Measurements from ENCODE around the gene NUBPL.

Gene NUBPL

GRCh38 chr14:31712244-31713127 lies 151.3 kb downstream of the NUBPL start:
- H3K4me3 ChIP-seq (ENCODE audit: low read depth, low read length) = no peak overlapping the region
- no peak for TF ChIP-seq CTCF (IDR thresholded peaks at IDR 0.05; ENCODE audit: low read depth, low read length)
- in situ Hi-C loops (cut with HindIII; ENCODE audit: low sequenced_read_pairs) = no loop called here
- DNase-seq (ENCODE audit: low read depth, low spot score) = no peak

DNA sequence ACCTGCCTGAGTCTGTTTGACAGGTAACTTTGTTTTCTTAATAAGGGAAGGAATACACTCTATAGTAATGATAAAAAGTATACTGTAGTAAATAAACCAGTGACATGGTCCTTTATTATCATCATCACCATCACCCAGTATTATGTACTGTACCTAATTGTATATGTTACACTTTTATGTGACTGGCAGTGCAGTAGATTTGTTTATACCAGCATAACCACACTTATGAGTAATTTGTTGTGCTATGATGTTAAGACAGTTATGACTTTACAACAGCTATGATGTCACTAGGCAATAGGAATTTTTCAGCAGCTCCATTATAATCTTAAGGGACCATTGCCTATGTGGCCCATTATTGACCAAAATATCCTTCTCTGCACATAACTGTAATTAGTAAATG lies 155.0 kb downstream of the NUBPL start:
- DNase-seq (ENCODE audit: low read depth, low spot score) = no peak
- no peak for TF ChIP-seq CTCF (IDR thresholded peaks at IDR 0.05; ENCODE audit: low read depth, low read length)
- in situ Hi-C loops (cut with HindIII; ENCODE audit: low sequenced_read_pairs) = no loop called here
- H3K4me3 ChIP-seq (ENCODE audit: low read depth, low read length) = no peak overlapping the region

DNA sequence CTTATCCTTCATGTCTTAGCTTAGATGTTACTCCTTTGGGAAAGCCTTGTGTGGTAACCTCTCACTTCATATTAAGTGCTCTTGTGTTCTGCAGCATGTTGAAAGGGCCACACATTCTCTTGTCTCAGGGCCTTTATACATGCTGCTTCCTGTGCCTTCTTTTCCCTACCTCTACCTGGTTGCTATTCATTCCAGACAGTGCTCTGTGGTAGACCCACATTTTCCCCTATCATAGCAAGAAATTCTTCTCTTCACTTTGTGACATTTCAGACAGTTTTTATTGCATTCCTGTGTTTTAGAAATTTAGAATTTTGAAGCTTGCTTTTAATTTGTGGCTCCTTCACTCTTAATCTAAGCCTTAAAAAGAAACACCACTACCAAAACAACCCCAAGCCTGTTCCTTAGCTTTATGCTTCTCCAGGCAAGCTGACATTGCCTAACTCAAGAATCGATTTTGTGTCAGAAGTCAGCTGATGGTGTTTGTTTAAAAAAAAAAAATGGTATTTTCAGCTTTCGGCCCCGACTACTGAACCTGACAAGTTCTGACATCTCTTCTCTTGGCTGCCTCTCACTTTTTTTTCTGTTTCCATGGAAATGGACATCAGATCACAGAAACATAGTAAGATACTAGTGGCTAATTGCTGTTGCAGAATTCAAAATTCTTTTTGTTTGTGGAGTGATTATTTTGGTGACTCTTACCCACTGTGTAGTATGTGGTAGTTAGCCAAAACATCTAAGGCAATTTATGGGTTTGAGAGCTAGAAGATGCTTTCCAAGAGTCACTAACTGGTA lies 156.3 kb downstream of the NUBPL start:
- TF ChIP-seq CTCF (IDR thresholded peaks at IDR 0.05; ENCODE audit: low read depth, low read length) = no peak
- no peak overlapping the region for H3K4me3 ChIP-seq (ENCODE audit: low read depth, low read length)
- no peak for DNase-seq (ENCODE audit: low read depth, low spot score)
- in situ Hi-C loops (cut with HindIII; ENCODE audit: low sequenced_read_pairs) = no loop called here

DNA sequence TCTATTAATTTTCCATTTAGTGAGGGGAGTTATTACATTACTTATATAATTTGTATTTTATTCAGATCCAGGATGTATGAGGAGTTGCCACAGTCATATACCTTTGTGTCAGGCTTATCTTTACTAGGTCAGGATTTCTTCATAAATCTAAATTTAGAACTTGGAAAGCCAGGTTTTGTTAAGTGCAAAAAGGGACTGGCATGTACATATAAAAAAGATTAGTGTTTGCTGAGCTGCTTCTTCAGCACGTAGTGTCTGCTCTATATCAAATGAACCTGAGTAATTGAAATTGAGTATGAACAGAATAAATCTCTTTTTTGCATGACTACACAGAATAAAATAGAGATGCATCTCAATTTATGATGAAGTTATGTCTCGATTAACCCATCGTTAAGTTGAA lies 157.4 kb downstream of the NUBPL start:
- no peak for TF ChIP-seq CTCF (IDR thresholded peaks at IDR 0.05; ENCODE audit: low read depth, low read length)
- DNase-seq (ENCODE audit: low read depth, low spot score) = no peak
- in situ Hi-C loops (cut with HindIII; ENCODE audit: low sequenced_read_pairs) = no loop called here
- no peak overlapping the region for H3K4me3 ChIP-seq (ENCODE audit: low read depth, low read length)

- no peak for TF ChIP-seq CTCF (IDR thresholded peaks at IDR 0.05; ENCODE audit: low read depth, low read length)
- DNase-seq (ENCODE audit: low read depth, low spot score) = no peak
- in situ Hi-C loops (cut with HindIII; ENCODE audit: low sequenced_read_pairs) = no loop called here
- no peak overlapping the region for H3K4me3 ChIP-seq (ENCODE audit: low read depth, low read length)
Observed at GRCh38 chr14:31718985-31719384, 157.8 kb downstream of the NUBPL start.

GRCh38 chr14:31726337-31726736 lies 165.1 kb downstream of the NUBPL start:
- TF ChIP-seq CTCF (IDR thresholded peaks at IDR 0.05; ENCODE audit: low read depth, low read length) = no peak
- in situ Hi-C loops (cut with HindIII; ENCODE audit: low sequenced_read_pairs) = no loop called here

More at GRCh38 chr14:31726337-31726736, 165.1 kb downstream of the NUBPL start:
- DNase-seq (ENCODE audit: low read depth, low spot score) = no peak
- H3K4me3 ChIP-seq (ENCODE audit: low read depth, low read length) = no peak overlapping the region

Data from astrocyte of the spinal cord (primary cell).